SU-DHL-6 (cell line): ENCODE results near the gene CORO2A.

ENCODE experiments used
- CTCF ChIP-seq: fragments of 200-600 bp; sonication (generic); IDR thresholded peaks from one replicate; pipeline ENCODE4 v1.5.1; 2017; ENCODE audit warnings: antibody characterized with exemption, mild to moderate bottlenecking, low read length, moderate library complexity; ENCODE audit not compliant: insufficient read depth, poor library complexity, severe bottlenecking
- EZH2phosphoT487 ChIP-seq: fragments of 200-600 bp; sonication (generic), shearing (Covaris generic); conservative IDR thresholded peaks from 2 replicates; pipeline ENCODE4 v1.6.1; 2018; ENCODE audit warnings: mild to moderate bottlenecking, antibody characterized with exemption, low read length, moderate library complexity, mixed read lengths

GRCh38 chr9:98235126-98235525, 42.7 kb upstream of the CORO2A start:
- no peak for TF ChIP-seq CTCF
- TF ChIP-seq EZH2phosphoT487, result no peak
